Skeletal muscle tissue (tissue), 4 donors: ENCODE data around the gene PALM. TPM values are rescaled to one million over a fixed set of nuclear protein-coding genes. Genes with fewer than 3 reads are reported as not detected.
A peak's percentile ranks its signal among the peaks of the same experiment; 100 is the strongest.

Experiments used
- H3K27ac ChIP-seq: one replicate; pipeline ENCODE4 v1.7.0; 2013; ENCODE audit warnings: mild to moderate bottlenecking, low read depth, low read length, inconsistent platforms
- H3K27me3 ChIP-seq, 3 donors: one replicate each; pipeline ENCODE4 v1.7.0; 2013; ENCODE audit warnings: low read length in 3 of 3; ENCODE audit not compliant: control insufficient read depth in 3 of 3, insufficient read depth in 3 of 3
- H3K36me3 ChIP-seq, 3 donors: one replicate each; pipeline ENCODE4 v1.7.0; 2013; ENCODE audit warnings: low read length in 3 of 3; ENCODE audit not compliant: control insufficient read depth in 3 of 3, insufficient read depth in 3 of 3
- H3K4me1 ChIP-seq, 3 donors: one replicate each; pipeline ENCODE4 v1.7.0; 2013; ENCODE audit warnings: low read length in 3 of 3, mild to moderate bottlenecking in 3 of 3; ENCODE audit not compliant: control insufficient read depth in 3 of 3, insufficient read depth in 3 of 3
- H3K4me3 ChIP-seq, 3 donors: one replicate each; pipeline ENCODE4 v1.7.0; 2013; ENCODE audit warnings: low read length in 3 of 3
- H3K9ac ChIP-seq, 3 donors: one replicate each; pipeline ENCODE4 v1.7.0; 2013; ENCODE audit warnings: low read length in 3 of 3, mild to moderate bottlenecking in 3 of 3, moderate library complexity in 2 of 3, low read depth in 1 of 3
- H3K9me3 ChIP-seq, 3 donors: one replicate each; pipeline ENCODE4 v1.7.0; 2013; ENCODE audit warnings: low read length in 3 of 3; ENCODE audit not compliant: control insufficient read depth in 3 of 3
- total RNA-seq: library from RNA; depleted of rRNA; stranded (reverse); fragments of >200 nt; gene quantifications from one replicate; pipeline ENCODE4 v1.2.3, GENCODE V29; 2014
- donor health status: Osteomylitis.

PALM gene, protein sequence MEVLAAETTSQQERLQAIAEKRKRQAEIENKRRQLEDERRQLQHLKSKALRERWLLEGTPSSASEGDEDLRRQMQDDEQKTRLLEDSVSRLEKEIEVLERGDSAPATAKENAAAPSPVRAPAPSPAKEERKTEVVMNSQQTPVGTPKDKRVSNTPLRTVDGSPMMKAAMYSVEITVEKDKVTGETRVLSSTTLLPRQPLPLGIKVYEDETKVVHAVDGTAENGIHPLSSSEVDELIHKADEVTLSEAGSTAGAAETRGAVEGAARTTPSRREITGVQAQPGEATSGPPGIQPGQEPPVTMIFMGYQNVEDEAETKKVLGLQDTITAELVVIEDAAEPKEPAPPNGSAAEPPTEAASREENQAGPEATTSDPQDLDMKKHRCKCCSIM
- 13.0 TPM for total RNA-seq

- H3K9me3 ChIP-seq: peaks cover 0 to 2% (median 0%) of the 10 kb centered on the region in 3 donors
- H3K9ac ChIP-seq: peak within 1 kb of the TSS; percentile 38 to 79 (median 43)
Observed at GRCh38 chr19:708154-709143, at the start of gene PALM. PALM (plus strand) TSS chr19:708935; CDS start chr19:709147, 212 bp downstream.

GRCh38 chr19:660793-661426 lies 47.8 kb upstream of the PALM start:
- Histone ChIP-seq H3K27ac (peak overlapping the region; percentile 71), H3K4me1 (peaks cover 48 to 80% (median 61%) of the 10 kb centered on the region in 3 donors), H3K36me3 (peaks cover 0 to 4% (median 0%) of the 10 kb centered on the region in 3 donors), H3K27me3 (no peaks in the 10 kb centered on the region), H3K9ac (peak overlapping the region; percentile 72 to 92 (median 79)), H3K9me3 (no peaks in the 10 kb centered on the region), H3K4me3 (peak overlapping the region; percentile 78 to 83 (median 79))

More at GRCh38 chr19:708154-709143, at the start of gene PALM:
- Histone ChIP-seq H3K27ac (peak within 1 kb of the TSS; percentile 62), H3K4me3 (peak within 1 kb of the TSS; percentile 35 to 61 (median 51)), H3K36me3 (no peaks in the 10 kb centered on the region), H3K27me3 (peaks cover 7 to 22% (median 20%) of the 10 kb centered on the region in 3 donors), H3K4me1 (peaks cover 0 to 4% (median 0%) of the 10 kb centered on the region in 3 donors)

DNA sequence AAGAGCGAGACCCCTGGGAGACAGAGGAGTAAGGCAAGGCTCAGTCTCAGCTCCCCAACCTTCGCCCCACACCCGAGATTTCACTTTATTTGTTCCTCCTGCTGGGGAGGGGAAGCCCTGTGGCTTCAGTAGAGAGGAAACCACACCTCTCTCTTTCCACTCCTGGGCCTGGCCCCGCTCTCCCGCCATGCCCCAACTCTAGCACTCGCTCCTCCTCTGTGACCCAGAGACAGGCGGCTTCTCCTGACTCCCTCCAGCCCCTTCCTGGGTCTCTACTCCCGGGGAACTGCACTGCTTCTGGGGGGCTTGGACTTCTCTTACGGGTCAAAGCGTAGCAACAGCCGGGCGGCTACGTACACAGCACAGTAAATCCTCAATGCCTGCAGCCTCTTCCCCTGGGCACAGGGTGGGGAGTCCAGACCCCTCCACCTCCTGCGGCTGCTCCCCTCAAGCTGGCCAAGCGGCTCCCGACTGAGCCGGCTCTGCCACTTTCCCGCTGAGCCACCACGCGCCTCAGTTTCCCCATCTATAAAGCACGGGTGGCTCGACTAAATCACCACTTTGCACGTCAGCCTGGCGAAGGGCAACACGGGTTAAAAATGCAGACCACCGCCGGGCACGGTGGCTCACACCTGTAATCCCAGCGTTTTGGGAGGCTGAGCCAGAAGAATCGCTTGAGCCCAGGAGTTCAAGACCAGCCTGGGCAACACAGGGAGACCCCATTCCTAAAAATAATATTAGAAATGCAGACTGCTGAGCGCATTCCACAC lies 47.1 kb upstream of the PALM start:
- peak overlapping the region; percentile 79 to 92 (median 87) for H3K9ac ChIP-seq
- H3K36me3 ChIP-seq: peaks cover 0 to 2% (median 0%) of the 10 kb centered on the region in 3 donors
- no peaks in the 10 kb centered on the region for H3K27me3 ChIP-seq
- peak overlapping the region; percentile 71 for H3K27ac ChIP-seq
- H3K9me3 ChIP-seq: no peaks in the 10 kb centered on the region
- H3K4me1 ChIP-seq: peaks cover 48 to 77% (median 61%) of the 10 kb centered on the region in 3 donors
- peak overlapping the region; percentile 78 to 83 (median 79) for H3K4me3 ChIP-seq

DNA sequence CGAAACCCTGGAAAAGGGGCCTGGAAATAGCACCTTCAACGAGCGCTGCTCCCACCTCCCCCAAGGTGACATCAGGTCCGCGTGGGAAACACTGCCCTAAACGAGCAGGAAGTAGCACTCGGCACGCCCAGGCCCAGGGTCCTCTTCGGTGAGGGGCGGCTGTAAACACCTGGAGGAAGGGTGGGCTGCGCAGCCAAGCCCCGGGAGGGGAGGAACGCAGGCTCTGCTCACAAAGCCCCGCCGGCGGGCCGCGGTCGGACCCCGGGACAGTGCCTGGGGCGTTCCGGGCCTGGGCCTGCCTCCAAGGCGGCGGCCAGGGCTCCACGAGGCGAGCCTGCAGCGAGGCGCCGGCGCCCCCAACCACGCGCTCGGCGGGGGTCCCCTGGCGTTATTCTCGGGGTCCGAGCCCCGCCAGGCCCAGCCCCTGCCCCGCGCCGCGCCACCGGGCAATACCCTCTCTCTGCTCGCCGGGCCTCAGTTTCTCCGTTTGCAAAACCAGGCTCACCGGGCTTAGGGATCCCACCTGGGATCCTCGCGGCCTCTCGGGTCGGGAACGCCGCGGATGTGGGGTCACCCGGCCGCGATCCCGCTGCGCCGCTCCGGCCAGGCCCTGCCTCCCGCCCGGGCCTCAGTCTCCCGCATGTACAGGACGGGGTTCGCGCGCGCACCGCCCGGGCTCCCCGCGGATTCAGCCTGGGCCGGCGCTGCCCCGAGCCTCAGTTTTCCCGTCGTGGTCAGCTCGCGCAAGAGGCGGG lies 46.4 kb upstream of the PALM start:
- Histone ChIP-seq H3K4me3 (peak overlapping the region; percentile 78 to 83 (median 79)), H3K9ac (peak overlapping the region; percentile 79 to 92 (median 87)), H3K27ac (peak overlapping the region; percentile 71), H3K27me3 (no peaks in the 10 kb centered on the region), H3K4me1 (peaks cover 48 to 70% (median 58%) of the 10 kb centered on the region in 3 donors), H3K9me3 (no peaks in the 10 kb centered on the region), H3K36me3 (peaks cover 0 to 2% (median 0%) of the 10 kb centered on the region in 3 donors)

DNA sequence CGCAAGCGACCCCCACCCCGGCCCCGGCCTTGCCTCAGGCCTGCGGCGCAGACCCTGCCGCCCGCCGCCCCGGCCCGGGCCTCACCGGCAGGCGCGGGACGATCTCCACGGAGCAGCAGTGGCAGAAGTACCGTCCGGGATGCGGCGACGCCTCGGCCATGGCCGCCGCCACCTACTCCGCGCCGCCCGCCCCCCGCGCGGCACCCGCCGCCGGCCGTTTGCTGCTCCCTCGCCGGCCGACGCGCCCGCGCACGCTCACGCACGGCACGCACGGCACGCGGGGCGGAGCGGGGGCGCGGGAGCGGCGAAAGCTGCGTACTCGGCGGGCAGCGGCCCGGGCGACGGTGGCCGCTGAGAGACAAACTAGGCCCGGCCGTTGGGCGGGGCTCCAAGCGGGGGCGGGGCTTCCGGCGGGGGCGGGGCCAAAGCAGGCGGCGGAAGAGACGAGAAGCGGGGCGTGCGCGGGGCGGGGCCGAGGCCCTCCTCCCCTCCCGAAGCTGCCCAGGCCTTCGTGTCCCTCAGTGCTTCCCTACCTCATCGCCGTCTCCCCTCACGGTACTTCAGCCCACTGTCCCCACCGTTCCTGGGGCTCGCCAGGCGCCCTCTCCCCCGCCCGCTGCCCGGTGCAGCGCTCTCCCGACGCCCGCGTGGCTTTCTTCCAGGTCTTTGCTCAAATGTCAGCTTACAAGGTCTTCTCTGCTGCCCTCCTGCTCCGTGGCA lies 45.6 kb upstream of the PALM start, which contains the start of gene RNF126:
Gene RNF126, minus strand, starts transcription at position 253 of the 720 bp plus-strand sequence. Its CDS starts 93 bp downstream, at position 160.
- Histone ChIP-seq H3K27me3 (no peaks in the 10 kb centered on the region), H3K27ac (peak within 1 kb of the TSS; percentile 91), H3K9me3 (no peaks in the 10 kb centered on the region), H3K4me1 (peaks cover 48 to 62% (median 55%) of the 10 kb centered on the region in 3 donors), H3K36me3 (peaks cover 0 to 2% (median 0%) of the 10 kb centered on the region in 3 donors), H3K4me3 (peak within 1 kb of the TSS; percentile 81 to 91 (median 88)), H3K9ac (peak within 1 kb of the TSS; percentile 87 to 93 (median 88))

DNA sequence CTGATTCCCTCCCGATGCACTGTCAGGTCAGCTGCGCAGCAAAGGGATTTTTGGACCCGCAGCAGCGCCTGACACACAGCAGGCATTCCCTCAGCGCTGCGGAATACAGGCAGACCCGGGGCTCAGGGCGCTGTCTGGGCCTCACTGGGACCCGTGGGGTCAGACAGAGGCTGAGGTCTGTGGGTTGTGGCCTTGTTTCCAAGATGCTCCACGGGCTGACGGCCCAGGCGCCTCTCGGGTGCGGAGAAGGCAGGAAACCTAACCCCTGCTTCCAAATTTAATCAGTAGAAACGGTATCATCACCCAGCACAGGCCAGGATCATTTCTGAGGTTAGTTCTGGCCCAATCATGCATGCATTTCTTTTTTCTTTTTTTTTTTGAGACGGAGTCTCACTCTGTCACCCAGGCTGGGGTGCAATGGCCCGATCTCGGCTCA lies 45.0 kb upstream of the PALM start:
- H3K4me1 ChIP-seq: peaks cover 43 to 57% (median 50%) of the 10 kb centered on the region in 3 donors
- H3K4me3 ChIP-seq: peak overlapping the region; percentile 81 to 91 (median 88)
- H3K9me3 ChIP-seq: no peaks in the 10 kb centered on the region
- H3K36me3 ChIP-seq: peaks cover 0 to 1% (median 0%) of the 10 kb centered on the region in 3 donors
- no peaks in the 10 kb centered on the region for H3K27me3 ChIP-seq
- H3K9ac ChIP-seq: peak overlapping the region; percentile 83 to 93 (median 88)
- H3K27ac ChIP-seq: peak overlapping the region; percentile 91

DNA sequence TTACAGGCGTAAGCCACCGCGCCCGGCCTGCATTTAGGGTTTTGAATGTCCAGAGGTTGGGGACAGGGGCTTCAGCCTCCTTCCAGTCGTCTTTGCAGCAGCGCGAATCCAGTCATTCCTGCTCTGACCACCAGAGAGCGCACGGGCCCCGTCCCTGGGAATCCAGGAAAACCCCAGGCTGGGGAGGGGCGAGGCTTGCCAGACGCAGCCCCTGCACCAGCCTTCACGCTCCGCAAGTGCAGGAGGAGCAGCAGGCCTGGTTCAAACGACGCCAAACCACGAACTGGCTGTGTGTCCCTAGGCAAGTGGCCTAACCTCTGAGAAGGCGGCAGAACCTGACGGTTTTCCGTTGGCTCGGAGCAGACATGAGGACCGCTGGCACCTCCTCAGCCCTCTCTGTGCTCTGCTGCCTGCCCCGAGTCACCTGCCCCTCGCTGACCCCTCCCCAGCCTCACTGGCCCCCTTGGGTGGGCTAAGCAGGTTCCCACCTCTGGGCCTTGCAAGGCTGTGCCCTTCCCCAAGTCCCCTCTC lies 43.8 kb upstream of the PALM start:
- Histone ChIP-seq H3K27me3 (no peaks in the 10 kb centered on the region), H3K27ac (no peak overlapping the region), H3K9ac (peak overlapping the region in 2 of 3 donors; percentile 40 to 66), H3K9me3 (no peaks in the 10 kb centered on the region), H3K4me1 (peaks cover 36 to 44% (median 38%) of the 10 kb centered on the region in 3 donors), H3K36me3 (no peaks in the 10 kb centered on the region), H3K4me3 (peak overlapping the region; percentile 52 to 72 (median 62))
